NT2/D1 (cell line): ENCODE results near the gene CAMK4.

Experiments
- YY1 ChIP-seq: IDR thresholded peaks from 2 replicates; pipeline ENCODE4 v1.6.1; 2011; ENCODE audit not compliant: insufficient read length, insufficient read depth
- ZNF274 ChIP-seq: IDR thresholded peaks from 2 replicates; pipeline ENCODE4 v1.6.1; 2011; ENCODE audit warnings: mild to moderate bottlenecking, low read depth, low read length

GRCh38 chr5:111537141-111538024 lies 313.2 kb downstream of the CAMK4 start:
- no peak for TF ChIP-seq YY1
- no peak for TF ChIP-seq ZNF274
